Astrocyte of the spinal cord (primary cell): ENCODE measurements around the gene TRIM38.
A peak's percentile ranks its signal among the peaks of the same experiment; 100 is the strongest.
"Not testable (repeated sequence)": the region's sequence is repeated elsewhere in the genome, so short reads cannot be mapped to it uniquely, and the experiment has no call there.

ENCODE experiments used
- DNase-seq: peaks from one replicate; pipeline ENCODE4 v3.0.0; 2011; ENCODE audit warnings: low read depth, low spot score
- H3K4me3 ChIP-seq: 2 replicates; pipeline ENCODE4 v1.5.1; 2011; ENCODE audit warnings: low read depth, mild to moderate bottlenecking, low read length, moderate library complexity
- in situ Hi-C: cut with HindIII; loops from 2 replicates; pipeline ENCODE4 v1.10.0; 2017; ENCODE audit warnings: low sequenced_read_pairs
- TF ChIP-seq, protein P1 (sequence below): IDR thresholded peaks from 2 replicates; pipeline ENCODE4 v1.5.1; 2012; ENCODE audit warnings: low read depth, mild to moderate bottlenecking, low read length, inconsistent platforms

Gene TRIM38

DNA sequence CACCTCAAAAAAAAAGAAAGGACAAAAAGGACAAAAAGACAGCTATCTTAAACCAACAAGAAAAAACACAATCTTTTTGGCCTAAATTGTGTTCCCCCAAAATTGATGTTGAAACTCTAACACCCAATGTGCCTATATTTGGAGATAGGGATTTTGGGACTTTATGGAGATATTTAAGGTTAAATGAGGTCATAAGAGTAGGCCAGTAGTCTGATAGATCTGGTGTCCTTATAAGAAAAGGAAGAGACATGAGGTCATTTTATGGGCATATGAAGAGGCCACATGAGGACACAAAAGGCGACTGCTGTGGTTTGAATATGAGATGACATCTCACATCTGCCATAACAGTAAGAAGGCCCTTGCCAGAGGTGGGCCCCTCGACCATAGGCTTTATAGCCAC lies 49.5 kb downstream of the TRIM38 start:
- TF ChIP-seq, protein P1, sequence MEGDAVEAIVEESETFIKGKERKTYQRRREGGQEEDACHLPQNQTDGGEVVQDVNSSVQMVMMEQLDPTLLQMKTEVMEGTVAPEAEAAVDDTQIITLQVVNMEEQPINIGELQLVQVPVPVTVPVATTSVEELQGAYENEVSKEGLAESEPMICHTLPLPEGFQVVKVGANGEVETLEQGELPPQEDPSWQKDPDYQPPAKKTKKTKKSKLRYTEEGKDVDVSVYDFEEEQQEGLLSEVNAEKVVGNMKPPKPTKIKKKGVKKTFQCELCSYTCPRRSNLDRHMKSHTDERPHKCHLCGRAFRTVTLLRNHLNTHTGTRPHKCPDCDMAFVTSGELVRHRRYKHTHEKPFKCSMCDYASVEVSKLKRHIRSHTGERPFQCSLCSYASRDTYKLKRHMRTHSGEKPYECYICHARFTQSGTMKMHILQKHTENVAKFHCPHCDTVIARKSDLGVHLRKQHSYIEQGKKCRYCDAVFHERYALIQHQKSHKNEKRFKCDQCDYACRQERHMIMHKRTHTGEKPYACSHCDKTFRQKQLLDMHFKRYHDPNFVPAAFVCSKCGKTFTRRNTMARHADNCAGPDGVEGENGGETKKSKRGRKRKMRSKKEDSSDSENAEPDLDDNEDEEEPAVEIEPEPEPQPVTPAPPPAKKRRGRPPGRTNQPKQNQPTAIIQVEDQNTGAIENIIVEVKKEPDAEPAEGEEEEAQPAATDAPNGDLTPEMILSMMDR, result no peak
- no peak overlapping the region for H3K4me3 ChIP-seq
- in situ Hi-C loops, result no loop called here
- DNase-seq, result no peak

DNA sequence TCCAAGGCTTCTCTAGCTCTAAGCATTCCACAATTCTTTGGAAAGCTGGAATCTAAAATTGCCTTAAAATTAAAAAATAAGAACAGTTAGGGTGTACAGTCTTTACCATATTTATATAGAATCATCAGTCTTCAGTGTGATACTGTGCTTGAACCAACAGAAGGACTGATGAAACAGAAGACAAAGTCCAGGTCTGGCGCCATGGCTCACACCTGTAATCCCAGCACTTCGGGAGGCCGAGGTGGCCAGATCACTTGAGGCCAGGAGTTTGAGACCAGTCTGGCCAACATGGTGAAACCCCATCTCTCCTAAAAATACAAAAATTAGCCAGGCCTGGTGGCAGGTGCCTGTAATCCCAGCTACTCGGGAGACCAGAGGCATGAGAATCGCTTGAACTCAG lies 51.8 kb downstream of the TRIM38 start:
- DNase-seq, in situ Hi-C loops, H3K4me3 ChIP-seq: not testable (repeated sequence)

DNA sequence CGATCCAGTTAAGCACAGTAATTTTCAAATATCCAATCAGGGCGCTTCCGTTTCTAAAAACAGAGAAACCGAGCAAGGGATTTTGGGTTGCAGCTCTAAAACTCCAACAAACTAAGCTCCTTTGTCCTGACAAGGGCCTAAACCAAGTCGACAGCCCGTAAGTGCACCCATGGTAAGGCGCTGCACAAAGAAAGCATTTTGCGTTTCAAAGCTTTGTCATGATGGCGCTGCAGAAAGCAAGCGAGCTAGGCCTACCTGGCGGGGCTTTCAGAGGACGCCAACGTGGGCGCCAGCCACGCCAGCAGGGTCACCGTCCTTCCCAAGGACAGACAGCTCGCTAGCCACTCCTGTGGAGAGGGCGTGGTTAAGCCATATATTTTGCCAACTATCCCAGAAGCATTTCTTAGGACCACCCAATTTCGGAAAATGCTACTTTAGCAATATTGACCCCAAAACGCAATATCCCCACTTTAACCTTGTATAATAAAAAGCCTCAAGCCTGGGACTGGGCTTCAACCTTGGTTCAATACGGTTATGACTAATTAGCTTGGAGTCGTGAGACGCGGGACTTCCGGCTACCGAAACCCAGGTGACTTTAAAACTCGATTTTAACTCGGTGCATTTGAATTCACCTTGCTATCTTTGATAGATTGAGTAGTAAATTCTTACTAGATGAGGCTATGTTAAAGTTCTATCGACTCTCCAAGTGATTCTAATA lies 53.8 kb downstream of the TRIM38 start:
- TF ChIP-seq, protein P1, result no peak
- peak overlapping the region; percentile 41 for H3K4me3 ChIP-seq
- no peak for DNase-seq
- in situ Hi-C loops, result no loop called here

DNA sequence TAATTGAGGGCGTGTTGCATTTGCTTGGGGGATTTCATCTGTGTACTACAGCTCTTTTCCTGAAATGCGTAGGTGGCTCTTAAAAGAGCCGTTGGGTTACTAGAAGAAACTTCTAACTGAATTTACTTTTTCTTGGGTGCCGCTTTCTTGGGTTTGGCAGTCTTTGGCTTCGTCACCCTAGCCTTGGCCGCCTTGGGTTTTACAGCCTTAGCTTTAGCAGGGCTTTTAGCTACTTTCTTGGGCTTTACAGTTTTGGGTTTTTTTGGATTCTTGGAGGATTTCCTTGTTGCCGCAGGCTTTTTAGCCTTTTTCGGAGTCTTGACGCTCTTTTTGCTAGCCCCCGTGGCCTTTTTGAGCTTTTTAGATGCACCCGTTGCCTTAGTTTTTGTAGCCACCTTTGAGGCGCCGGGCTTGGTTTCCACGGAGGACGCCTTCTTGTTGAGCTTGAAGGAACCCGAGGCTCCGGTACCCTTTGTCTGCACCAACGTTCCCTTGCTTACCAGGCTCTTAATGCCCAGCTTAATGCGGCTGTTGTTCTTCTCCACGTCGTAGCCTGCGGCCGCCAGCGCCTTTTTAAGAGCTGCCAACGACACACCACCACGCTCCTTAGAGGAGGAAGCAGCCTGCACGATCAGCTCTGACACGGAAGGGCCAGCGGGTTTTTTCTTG lies 54.5 kb downstream of the TRIM38 start:
- peak overlapping the region; percentile 41 for H3K4me3 ChIP-seq
- peak; percentile 22 for DNase-seq
- TF ChIP-seq, protein P1, result no peak
- in situ Hi-C loops, result no loop called here

DNA sequence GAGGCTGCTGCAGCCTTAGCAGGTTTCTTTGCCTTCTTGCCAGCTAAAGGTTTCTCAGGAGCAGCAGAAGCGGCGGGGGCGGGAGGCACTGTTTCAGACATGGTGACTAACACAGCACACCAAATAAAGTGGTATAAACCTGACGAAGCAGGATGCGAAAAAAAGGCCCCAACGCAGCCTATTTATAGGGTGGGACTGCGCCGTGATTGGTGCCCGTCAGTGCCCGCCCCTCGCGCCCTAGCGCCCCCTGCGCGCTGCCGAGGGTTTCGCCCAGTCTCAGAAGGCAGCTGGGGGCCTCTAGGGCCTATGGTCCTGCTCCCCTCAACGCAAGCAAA lies 55.0 kb downstream of the TRIM38 start:
- DNase-seq, result peak; percentile 93
- TF ChIP-seq, protein P1, result peak; percentile 65
- in situ Hi-C loops, result no loop called here
- H3K4me3 ChIP-seq, result peak overlapping the region; percentile 41

DNA sequence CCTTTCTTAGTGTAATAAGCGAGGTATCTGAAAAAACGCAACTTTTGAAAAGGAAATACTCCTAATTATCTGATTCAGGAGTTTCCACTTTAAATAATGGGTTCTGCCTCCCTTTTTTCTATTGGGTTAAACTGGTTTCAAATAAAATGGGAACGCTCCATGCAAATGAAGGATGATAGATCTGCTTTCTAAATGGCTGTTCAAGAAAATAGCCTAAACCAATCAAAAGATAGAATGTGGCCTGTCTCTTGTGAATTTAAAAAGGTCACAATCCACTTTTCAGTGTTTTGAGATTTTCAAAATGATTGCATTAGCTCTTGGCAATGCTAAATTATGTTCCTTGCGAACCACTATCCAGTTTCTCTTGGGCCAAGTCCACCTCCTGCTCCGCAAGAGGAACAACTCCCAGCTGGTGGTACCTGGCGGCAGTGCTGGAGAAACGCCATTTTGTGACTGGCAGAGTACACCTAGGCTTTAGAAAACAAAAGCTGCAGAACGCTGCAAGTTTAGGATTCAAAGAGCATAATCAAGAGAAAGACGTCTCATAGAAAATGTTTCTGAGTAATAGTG lies 56.7 kb downstream of the TRIM38 start:
- DNase-seq, result no peak
- in situ Hi-C loops, result no loop called here
- TF ChIP-seq, protein P1, result no peak
- H3K4me3 ChIP-seq, result no peak overlapping the region

DNA sequence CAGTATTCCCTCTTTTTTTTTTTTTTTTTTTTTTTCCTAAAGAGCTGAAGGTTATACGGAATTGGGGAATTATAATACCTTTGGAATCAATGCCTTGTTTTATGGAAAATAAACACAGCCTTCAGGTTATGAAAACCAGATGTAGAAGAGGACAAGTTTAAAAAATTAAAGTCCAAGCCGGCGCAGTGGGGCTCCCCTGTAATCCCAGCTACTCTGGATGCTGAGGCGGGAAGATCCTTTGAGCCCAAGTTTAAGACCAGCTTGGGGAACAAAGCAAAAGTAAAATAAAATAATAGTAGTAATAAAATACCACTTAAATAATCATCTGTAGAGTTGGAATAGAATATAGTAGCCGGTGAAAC lies 57.3 kb downstream of the TRIM38 start:
- in situ Hi-C loops, result no loop called here
- no peak for DNase-seq
- TF ChIP-seq, protein P1, result no peak
- H3K4me3 ChIP-seq, result peak overlapping the region; percentile 70
